Measurements from ENCODE around the gene SERPINI1.
A peak's percentile ranks its signal among the peaks of the same experiment; 100 is the strongest.

The SERPINI1 gene

GRCh38 chr3:167736997-167737396 is 1.5 kb downstream of the SERPINI1 start:
- H3K9me3 Mint-ChIP-seq = no peaks in the 10 kb centered on the region
- TF ChIP-seq CTCF (IDR thresholded peaks at IDR 0.05) = no peak
- H3K36me3 Mint-ChIP-seq (ENCODE audit: low read depth) = no peaks in the 10 kb centered on the region
- peak overlapping the region; percentile 46 for H3K4me3 Mint-ChIP-seq
- no peak for DNase-seq
- no peaks in the 10 kb centered on the region for H3K4me1 Mint-ChIP-seq
- H3K27ac Mint-ChIP-seq = no peak overlapping the region
- H3K27me3 Mint-ChIP-seq (ENCODE audit: low read depth, poor library complexity) = peaks cover 12% of the 10 kb centered on the region

GRCh38 chr3:167738037-167738436 is 2.5 kb downstream of the SERPINI1 start:
- H3K4me1 Mint-ChIP-seq = no peaks in the 10 kb centered on the region
- DNase-seq = no peak
- H3K27ac Mint-ChIP-seq = no peak overlapping the region
- H3K36me3 Mint-ChIP-seq (ENCODE audit: low read depth) = no peaks in the 10 kb centered on the region
- TF ChIP-seq CTCF (IDR thresholded peaks at IDR 0.05) = no peak
- H3K4me3 Mint-ChIP-seq = no peak overlapping the region
- no peaks in the 10 kb centered on the region for H3K9me3 Mint-ChIP-seq
- H3K27me3 Mint-ChIP-seq (ENCODE audit: low read depth, poor library complexity) = peaks cover 12% of the 10 kb centered on the region

GRCh38 chr3:167739190-167739810 is 3.8 kb downstream of the SERPINI1 start:
- H3K9me3 Mint-ChIP-seq = no peaks in the 10 kb centered on the region
- TF ChIP-seq CTCF (IDR thresholded peaks at IDR 0.05) = no peak
- no peaks in the 10 kb centered on the region for H3K36me3 Mint-ChIP-seq (ENCODE audit: low read depth)
- no peak for DNase-seq
- no peaks in the 10 kb centered on the region for H3K4me1 Mint-ChIP-seq
- no peak overlapping the region for H3K4me3 Mint-ChIP-seq
- no peak overlapping the region for H3K27ac Mint-ChIP-seq
- peaks cover 12% of the 10 kb centered on the region for H3K27me3 Mint-ChIP-seq (ENCODE audit: low read depth, poor library complexity)

- peaks cover 12% of the 10 kb centered on the region for H3K27me3 Mint-ChIP-seq (ENCODE audit: low read depth, poor library complexity)
- no peaks in the 10 kb centered on the region for H3K4me1 Mint-ChIP-seq
- no peak overlapping the region for H3K27ac Mint-ChIP-seq
- DNase-seq = peak; percentile 30
- peak; percentile 51 for TF ChIP-seq CTCF (IDR thresholded peaks at IDR 0.05)
- no peak overlapping the region for H3K4me3 Mint-ChIP-seq
- no peaks in the 10 kb centered on the region for H3K9me3 Mint-ChIP-seq
- H3K36me3 Mint-ChIP-seq (ENCODE audit: low read depth) = no peaks in the 10 kb centered on the region
Observed at GRCh38 chr3:167740961-167741587, 5.6 kb downstream of the SERPINI1 start.

- Mint-ChIP-seq H3K9me3 (no peaks in the 10 kb centered on the region), H3K4me3 (no peak overlapping the region), H3K27me3 (ENCODE audit: low read depth, poor library complexity) (peaks cover 1% of the 10 kb centered on the region), H3K27ac (no peak overlapping the region), H3K36me3 (ENCODE audit: low read depth) (no peaks in the 10 kb centered on the region), H3K4me1 (no peaks in the 10 kb centered on the region)
- TF ChIP-seq CTCF (IDR thresholded peaks at IDR 0.05) = no peak
- no peak for DNase-seq
Observed at GRCh38 chr3:167742338-167742737, 6.8 kb downstream of the SERPINI1 start.

- Mint-ChIP-seq H3K4me3 (no peak overlapping the region), H3K36me3 (ENCODE audit: low read depth) (no peaks in the 10 kb centered on the region), H3K27me3 (ENCODE audit: low read depth, poor library complexity) (no peaks in the 10 kb centered on the region), H3K27ac (no peak overlapping the region), H3K9me3 (no peaks in the 10 kb centered on the region), H3K4me1 (no peaks in the 10 kb centered on the region)
- DNase-seq = no peak
- no peak for TF ChIP-seq CTCF (IDR thresholded peaks at IDR 0.05)
Observed at GRCh38 chr3:167743799-167744198, 8.3 kb downstream of the SERPINI1 start.
